Stimulated activated CD8-positive, alpha-beta memory T cell treated with anti-CD3 and anti-CD28 coated beads, Interleukin-7, amount 100 ng/mL, for 4 hours (primary cell): ENCODE measurements around the gene COQ10A.
A peak's percentile ranks its signal among the peaks of the same experiment; 100 is the strongest.

Source experiments
- DNase-seq, 2 donors: peaks; one replicate each; pipeline ENCODE4 v3.0.0-alpha.2; 2020; ENCODE audit warnings: low read depth in 2 of 2

The COQ10A gene

GRCh38 chr12:56315622-56316473 is 49.1 kb downstream of the COQ10A start, which contains the start of gene CNPY2:
CNPY2 (minus strand) TSS chr12:56315988; CDS start chr12:56315217, 771 bp downstream.
- DNase-seq, result peak; percentile 90 to 92

DNA sequence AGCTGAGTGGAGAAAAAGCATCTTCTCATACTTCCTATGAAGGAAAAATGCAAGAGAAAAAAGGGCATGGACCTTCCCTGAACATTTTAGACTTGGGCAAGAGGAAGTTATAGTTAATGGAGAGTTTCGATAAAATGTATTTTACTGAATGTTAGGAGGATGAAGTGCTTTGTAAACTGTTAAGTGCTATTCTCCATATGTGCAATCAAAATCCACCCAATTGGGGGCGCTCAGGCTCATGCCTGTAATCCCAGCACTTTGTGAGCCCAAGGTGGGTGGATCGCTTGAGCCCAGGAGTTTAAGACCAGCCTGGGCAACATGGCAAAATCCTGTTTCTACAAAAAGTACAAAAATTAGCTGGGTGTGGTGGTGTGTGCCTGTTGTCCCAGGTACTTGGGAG is 50.9 kb downstream of the COQ10A start:
- no peak for DNase-seq
